CD4-positive, alpha-beta T cell treated with Interferon alpha-2 for 1 hour (primary cell): Measurements from ENCODE around the gene HDAC4.

Source experiments
- DNase-seq, 2 donors: peaks; one replicate each; pipeline ENCODE4 v3.0.0-alpha.2; 2020 to 2022

HDAC4 gene

GRCh38 chr2:239343946-239344856 lies 56.6 kb downstream of the HDAC4 start:
- DNase-seq, result no peak

- no peak for DNase-seq
Observed at GRCh38 chr2:239343460-239343859, 57.4 kb downstream of the HDAC4 start.

DNA sequence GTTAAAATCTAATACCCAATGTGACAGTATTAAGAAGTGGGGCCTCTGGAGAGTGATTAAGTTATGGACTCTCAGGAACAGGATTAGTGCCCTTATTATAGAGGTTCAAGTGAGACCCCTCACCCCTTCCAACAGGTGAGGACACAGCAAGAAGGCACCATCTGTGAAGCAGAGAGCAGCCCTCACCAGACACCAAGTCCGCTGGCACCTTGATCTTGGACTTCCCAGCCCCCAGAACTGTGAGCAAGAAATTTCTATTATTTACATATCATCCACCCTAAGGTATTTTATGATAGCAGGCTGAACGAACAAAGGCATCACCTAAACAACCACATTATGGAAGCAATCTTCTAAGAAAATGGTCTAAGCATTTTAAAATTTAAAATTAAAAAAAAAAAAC lies 59.0 kb downstream of the HDAC4 start:
- no peak for DNase-seq

DNA sequence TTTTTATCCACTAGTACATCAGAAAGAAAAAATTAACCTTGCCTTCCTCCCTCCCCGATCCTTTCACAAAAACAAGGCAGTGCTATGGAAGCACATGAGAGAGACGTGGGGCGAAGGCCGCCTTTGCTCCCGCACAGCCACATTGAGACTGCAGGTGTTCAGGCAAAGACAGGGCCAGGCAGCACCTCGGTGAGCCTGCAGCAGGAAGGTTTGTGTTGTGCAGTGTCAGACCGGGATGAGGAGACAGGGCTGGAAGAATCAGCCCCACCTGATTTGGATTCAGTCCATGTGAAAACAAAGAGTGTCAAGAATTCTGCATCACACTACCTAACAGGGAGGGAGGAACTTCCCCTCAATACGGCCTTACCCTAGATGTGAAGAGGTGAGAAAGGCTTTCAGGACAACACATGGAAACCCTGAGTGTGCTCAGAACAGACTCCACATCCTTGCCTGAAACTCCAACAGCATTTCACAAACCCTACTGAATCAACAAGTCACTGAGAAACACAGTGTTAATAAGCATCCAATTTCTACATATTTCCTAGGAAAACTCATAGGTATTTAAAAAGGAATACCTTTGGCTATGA lies 59.6 kb downstream of the HDAC4 start:
- DNase-seq, result no peak

GRCh38 chr2:239339726-239340601 lies 60.9 kb downstream of the HDAC4 start:
- peak in 1 of 2 donors; percentile 40 for DNase-seq

DNA sequence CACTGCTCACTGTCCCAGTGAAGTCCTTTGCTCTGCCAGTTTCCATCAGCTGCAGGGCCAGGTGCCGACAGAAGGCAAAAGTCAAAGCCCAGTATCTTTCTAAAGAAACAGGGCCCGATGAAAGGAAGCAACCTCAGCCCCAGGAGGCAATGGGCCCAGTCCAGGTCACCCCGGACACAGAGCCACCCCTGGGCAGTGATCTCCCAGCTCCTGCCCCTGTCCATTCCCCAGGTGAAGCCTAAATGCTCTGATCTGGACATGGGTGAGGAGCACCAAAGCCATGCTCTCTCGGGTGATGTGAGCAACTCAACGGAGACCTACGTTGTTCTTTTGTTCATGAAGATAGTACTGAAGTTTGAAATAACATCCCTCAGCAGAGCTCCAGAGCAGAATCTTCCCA lies 61.6 kb downstream of the HDAC4 start:
- DNase-seq, result no peak

DNA sequence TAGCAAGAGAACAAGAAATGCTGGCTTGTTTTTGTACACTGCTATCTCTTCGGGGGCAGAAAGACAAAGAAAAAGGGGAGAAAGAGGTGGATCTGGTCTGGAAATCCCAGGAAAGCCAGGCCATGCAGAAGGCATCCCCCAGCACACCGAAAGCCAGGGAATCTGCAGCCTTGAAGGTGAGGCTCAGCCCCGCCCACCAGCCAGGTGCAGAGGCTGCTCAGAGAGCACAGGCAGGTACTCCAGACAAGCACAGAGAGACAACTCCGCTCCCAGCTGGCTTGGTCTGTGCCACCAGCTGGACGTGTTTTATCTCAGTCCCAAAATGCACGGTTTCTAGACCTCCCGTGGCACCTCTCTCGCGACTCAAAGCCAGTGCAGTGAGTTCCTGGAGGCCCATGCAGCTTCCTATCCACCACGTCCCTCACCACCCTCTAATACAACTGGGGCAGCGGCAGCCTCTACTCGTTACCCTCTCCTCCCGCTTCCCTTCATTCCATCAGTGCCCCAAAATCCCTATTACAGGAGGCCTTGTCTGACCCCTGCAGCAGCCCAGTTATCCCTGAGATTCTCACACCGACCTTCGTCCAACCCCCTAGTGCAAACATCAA lies 62.8 kb downstream of the HDAC4 start:
- DNase-seq, result no peak

DNA sequence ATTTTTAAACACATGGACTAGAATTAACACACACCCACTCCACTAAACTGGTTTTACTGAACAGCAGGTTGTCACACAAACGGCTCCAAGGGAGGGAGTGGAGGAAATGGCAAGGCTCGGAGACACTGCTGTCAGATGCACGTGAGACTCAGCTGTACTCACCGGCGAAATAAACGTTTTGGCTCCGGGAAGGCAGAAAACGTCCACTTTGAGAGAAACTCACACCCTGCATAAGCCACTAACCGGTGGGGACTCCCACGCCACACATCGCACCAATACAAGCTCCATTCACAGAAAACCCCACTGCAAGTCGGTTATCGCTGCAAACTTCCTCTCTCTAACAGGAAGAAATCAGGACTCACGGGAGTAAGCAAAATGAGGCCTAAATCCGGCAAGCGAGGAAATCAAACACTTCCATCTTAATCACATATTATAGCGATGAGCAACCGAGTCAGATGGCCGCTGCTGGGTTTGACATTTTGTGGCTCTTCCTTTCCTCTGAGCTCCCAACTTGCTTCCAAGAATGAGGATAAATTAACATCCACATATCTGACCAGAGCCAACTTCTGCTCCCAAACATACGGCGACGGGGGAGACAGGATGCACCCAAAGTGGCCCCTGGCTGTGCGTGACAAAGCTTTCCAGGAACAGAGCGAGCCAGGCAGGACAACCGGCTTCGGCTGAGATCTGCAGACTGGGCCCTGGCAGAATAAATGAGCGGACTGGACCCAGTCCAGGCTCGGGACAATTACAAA lies 63.5 kb downstream of the HDAC4 start:
- DNase-seq, result no peak

DNA sequence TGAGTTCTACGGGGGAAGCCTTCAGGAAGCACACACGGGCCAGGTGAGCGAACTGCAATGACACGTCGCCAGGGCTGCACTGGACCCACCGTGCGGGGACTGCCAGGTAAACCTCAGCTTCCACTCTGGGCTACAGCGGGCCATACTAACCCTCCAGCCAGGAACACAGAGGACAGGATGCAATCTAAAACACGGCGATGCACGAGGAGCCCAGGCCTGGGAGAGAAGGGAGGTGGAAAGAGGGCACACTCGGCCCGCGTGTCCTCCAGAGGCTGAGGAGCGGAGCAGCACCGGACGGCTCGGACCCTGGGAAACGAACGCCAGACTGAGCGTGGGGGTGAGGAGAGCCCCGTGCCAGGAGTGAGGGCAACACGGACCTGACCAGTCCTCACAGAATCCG lies 69.3 kb downstream of the HDAC4 start:
- DNase-seq, result no peak

DNA sequence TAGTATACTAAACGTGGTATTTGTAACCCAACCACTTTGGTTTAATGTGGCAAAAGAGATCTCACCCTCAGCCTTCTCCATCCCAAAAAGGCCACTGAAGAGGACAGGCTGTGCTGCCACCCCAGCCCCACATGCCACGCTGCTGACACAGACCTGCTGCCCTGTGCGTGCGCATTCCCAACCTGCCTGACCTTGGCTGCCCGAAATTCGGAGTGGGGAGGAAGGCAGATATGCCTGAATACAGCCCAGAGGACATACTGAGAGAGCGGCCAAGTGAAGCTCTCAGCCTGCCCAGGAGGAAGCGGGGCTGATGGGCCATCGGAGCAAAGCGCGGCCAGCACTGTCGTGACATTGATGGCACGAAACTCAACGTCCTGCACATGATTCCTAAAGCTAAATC lies 70.0 kb downstream of the HDAC4 start:
- DNase-seq, result no peak

DNA sequence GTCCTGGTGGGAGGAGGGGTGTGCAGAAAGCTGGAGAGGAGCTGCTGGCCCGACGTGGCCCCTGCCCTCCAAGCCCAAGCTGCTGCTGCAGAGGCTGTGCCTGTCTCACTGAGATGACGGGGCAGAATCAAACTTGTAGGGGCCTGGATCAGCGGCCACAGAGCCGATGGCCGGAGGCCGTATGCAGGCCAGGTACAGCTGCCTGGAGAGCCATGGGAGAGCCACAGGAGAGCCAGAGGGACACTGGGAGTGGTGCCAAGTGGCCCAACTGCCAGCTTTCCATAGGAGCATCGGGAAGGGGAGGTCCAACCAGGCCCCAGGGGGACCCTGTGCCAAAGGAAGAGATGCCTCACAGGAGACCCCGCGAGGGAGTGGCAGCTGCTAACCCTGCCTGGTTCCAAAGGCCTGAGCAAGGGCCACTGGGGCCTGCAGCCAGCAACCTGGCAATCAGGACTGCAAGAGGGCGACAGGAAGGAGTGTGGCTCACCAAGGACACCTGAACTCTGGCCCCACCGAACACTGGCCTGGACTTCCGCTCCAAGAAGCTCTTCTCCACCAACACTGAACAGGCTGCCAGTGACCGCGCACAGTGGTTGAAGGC lies 70.7 kb downstream of the HDAC4 start:
- DNase-seq, result no peak

GRCh38 chr2:239329284-239329971 lies 71.4 kb downstream of the HDAC4 start:
- no peak for DNase-seq

DNA sequence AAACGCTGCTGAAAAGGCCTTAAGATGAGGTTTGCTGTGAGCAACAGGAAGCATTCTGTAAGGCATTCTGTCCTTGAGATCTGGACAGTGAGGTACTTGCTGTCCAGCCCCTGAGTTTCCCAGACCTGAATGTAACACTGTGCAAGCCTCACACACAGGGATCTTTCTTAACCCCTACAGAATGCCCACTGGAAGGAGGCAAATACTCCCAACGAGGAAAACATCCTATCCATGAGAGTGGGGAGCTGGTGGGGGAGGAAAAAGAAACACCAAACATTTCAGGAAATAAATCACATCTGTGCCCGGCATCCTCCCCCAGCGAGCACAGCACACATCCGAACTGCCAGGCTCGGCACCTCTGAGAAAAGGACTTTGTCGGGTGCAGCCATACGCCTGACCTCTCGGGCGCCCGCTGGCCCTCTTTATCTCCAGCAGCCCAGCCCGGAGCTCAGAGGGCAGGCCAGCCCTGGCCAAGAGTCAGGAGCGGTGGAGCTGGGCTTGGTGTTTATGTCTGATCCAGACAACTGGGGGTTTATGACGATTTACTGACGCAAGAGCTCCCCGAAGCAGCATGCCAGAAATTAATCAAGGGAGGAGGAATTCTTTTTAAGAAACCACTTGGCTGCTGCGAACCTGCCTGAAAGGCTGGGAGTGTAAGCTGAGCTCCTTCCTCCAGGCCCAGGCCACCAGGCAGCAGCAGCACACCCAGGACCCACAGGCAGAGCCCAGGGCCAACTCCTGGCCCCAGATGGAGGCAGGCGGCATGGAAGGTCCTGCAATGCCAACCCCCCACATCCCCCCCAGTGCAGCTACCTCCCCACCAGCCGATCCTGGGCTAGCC lies 72.2 kb downstream of the HDAC4 start:
- DNase-seq, result no peak

GRCh38 chr2:239327536-239328350 lies 73.1 kb downstream of the HDAC4 start:
- no peak for DNase-seq

- peak; percentile 62 to 74 for DNase-seq
Observed at GRCh38 chr2:239326831-239327535, 73.8 kb downstream of the HDAC4 start.

- no peak for DNase-seq
Observed at GRCh38 chr2:239324456-239324855, 76.4 kb downstream of the HDAC4 start.

DNA sequence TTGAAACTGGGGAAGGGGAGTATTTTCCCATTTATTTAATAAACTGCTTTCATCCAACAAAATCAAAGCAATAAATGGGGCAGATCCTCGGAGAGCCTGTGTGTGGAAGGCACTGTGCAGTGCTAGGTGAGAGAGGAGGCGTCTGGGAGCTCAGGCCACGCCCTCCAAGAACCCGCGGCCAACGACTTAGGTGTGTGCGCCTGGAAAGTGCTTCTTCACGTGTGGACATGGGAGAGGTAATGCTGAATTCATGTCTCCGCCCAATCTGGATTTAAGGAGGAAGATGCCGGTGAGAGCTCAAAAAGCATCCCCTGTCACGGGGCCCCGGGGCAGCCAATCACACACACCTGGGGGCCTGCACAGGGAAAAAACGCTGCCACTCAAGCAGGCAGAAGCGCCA lies 77.4 kb downstream of the HDAC4 start:
- no peak for DNase-seq

- DNase-seq, result peak in 1 of 2 donors; percentile 22
Observed at GRCh38 chr2:239322416-239323086, 78.3 kb downstream of the HDAC4 start.
